ENCODE data around the gene PLEKHB2. TPM values are rescaled to one million over a fixed set of nuclear protein-coding genes. Genes with fewer than 3 reads are reported as not detected.
"Not testable (repeated sequence)": the region's sequence is repeated elsewhere in the genome, so short reads cannot be mapped to it uniquely, and the experiment has no call there.

Gene PLEKHB2
- polyA plus RNA-seq, 1 donor, result 89.2 TPM

- no peak for DNase-seq
Observed at GRCh38 chr2:131140581-131140980, 35.4 kb downstream of the PLEKHB2 start.

- no peak for DNase-seq
Observed at GRCh38 chr2:131142849-131143248, 37.7 kb downstream of the PLEKHB2 start.

GRCh38 chr2:131143803-131144202, 38.7 kb downstream of the PLEKHB2 start:
- DNase-seq, result no peak

GRCh38 chr2:131145040-131145439, 39.9 kb downstream of the PLEKHB2 start:
- DNase-seq, result no peak

- DNase-seq, result no peak
Observed at GRCh38 chr2:131146231-131146630, 41.1 kb downstream of the PLEKHB2 start.

GRCh38 chr2:131146749-131147148, 41.6 kb downstream of the PLEKHB2 start:
- DNase-seq, result no peak

GRCh38 chr2:131148426-131148825, 43.3 kb downstream of the PLEKHB2 start:
- DNase-seq, result no peak

GRCh38 chr2:131150109-131150508, 45.0 kb downstream of the PLEKHB2 start:
- DNase-seq, result not testable (repeated sequence)

- DNase-seq, result no peak
Observed at GRCh38 chr2:131151398-131151797, 46.3 kb downstream of the PLEKHB2 start.

GRCh38 chr2:131152074-131152473, 46.9 kb downstream of the PLEKHB2 start:
- no peak for DNase-seq

- DNase-seq, result no peak
Observed at GRCh38 chr2:131153529-131153928, 48.4 kb downstream of the PLEKHB2 start.

GRCh38 chr2:131154071-131154531, 49.0 kb downstream of the PLEKHB2 start:
- peak; percentile 53 for DNase-seq

GRCh38 chr2:131154647-131155046, 49.5 kb downstream of the PLEKHB2 start:
- no peak for DNase-seq

GRCh38 chr2:131155208-131155855, 50.2 kb downstream of the PLEKHB2 start:
- DNase-seq, result no peak

GRCh38 chr2:131156452-131157149, 51.5 kb downstream of the PLEKHB2 start:
- DNase-seq, result no peak

GRCh38 chr2:131165562-131165961, 60.4 kb downstream of the PLEKHB2 start:
- not testable (repeated sequence) for DNase-seq

- DNase-seq, result no peak
Observed at GRCh38 chr2:131168538-131168937, 63.4 kb downstream of the PLEKHB2 start.

- not testable (repeated sequence) for DNase-seq
Observed at GRCh38 chr2:131178050-131178449, 72.9 kb downstream of the PLEKHB2 start.

- not testable (repeated sequence) for DNase-seq
Observed at GRCh38 chr2:131178721-131179418, 73.7 kb downstream of the PLEKHB2 start.

- DNase-seq, result not testable (repeated sequence)
Observed at GRCh38 chr2:131181451-131181850, 76.3 kb downstream of the PLEKHB2 start.

GRCh38 chr2:131193421-131193820, 88.3 kb downstream of the PLEKHB2 start:
- not testable (repeated sequence) for DNase-seq

- not testable (repeated sequence) for DNase-seq
Observed at GRCh38 chr2:131196186-131196585, 91.0 kb downstream of the PLEKHB2 start.

Measured in left kidney (tissue), 2 donors.